ELF-1 (cell line): ENCODE data around the gene CEP85.

ENCODE experiments used
- DNase-seq: peaks from one replicate; pipeline ENCODE4 v3.0.0-alpha.2; 2016; ENCODE audit warnings: low read depth, low spot score

The CEP85 gene, protein sequence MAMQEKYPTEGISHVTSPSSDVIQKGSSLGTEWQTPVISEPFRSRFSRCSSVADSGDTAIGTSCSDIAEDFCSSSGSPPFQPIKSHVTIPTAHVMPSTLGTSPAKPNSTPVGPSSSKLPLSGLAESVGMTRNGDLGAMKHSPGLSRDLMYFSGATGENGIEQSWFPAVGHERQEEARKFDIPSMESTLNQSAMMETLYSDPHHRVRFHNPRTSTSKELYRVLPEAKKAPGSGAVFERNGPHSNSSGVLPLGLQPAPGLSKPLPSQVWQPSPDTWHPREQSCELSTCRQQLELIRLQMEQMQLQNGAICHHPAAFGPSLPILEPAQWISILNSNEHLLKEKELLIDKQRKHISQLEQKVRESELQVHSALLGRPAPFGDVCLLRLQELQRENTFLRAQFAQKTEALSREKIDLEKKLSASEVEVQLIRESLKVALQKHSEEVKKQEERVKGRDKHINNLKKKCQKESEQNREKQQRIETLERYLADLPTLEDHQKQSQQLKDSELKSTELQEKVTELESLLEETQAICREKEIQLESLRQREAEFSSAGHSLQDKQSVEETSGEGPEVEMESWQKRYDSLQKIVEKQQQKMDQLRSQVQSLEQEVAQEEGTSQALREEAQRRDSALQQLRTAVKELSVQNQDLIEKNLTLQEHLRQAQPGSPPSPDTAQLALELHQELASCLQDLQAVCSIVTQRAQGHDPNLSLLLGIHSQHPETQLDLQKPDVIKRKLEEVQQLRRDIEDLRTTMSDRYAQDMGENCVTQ

DNA sequence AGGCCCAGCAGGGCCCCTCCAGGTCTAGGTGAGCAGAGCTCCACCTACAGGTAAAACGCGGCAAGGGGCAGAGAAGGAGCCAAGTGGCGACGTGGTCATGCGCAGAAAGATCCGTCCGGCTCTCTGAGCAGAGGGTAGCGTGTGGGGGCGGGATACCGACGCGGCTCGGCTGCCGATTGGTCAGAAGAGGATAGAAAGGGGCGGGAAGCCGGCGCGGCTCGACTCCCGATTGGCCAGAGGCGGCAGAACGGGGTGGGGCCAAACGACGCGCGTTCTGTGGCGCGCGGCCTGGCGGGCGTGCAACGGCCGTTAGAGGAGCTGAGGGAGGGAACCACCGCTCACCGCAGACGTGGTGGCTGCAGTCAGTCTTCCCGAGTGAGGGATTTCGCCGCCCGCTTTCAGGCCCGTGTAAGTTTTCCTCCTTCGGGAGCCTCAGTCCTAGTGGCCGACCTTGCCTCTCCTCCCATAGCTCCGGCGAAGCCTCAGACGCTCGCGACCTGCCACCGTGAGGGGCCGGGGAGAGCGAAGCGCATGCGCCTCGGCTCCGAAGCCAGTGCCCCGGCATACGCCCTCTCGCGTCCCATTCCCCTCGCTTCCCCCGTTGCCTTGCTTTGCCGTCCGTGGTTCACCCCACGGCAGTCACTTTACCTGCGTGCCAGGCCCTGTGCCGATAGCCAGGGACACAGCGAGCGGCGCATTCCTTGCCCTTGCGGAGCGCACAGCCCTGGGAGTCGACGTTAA lies at the start of gene CEP85:
TSS of gene CEP85 (plus strand) at position 298 of the 741 bp plus-strand sequence. CDS start 5,584 bp downstream, outside the sequence.
- peak; percentile 99 for DNase-seq

- DNase-seq, result no peak
Measured at GRCh38 chr1:26184883-26185282, 49.1 kb upstream of the CEP85 start.

- DNase-seq, result no peak
Measured at GRCh38 chr1:26187882-26188281, 46.1 kb upstream of the CEP85 start.

DNA sequence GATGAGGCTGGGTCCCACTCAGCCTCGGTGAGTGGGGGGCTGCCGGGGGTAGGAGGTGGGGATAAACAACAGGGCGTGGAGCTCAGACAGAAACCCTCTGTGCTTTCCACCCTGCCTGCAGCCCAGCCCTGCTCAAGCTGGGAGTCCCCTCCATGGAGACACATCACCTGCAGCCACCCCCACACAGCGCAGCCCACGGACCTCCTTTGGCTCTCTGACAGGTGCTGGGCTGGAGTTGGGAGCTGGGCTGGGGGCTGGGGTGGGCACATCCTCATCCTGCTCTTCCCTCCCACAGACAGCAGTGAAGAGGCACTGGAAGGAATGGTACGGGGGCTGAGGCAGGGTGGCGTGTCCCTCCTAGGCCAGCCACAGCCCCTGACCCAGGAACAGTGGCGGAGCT lies 45.5 kb upstream of the CEP85 start:
- no peak for DNase-seq

DNA sequence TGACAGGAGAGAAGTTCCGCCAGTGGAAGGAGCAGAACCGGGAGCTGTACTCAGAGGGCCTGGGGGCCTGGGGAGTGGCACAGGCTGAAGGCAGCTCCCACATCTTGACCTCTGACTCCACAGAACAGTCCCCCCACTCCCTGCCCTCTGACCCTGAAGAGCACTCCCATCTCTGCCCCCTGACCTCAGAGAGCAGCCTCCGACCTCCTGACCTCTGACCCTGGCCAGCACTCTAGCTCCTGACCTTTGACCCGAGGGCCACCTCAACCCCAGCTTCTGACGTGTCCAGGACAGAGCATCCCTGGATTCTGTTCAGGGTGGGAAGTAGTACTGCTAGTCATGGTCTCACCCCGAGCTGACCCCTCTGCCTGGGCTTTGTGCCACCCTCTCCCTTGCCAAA lies 44.7 kb upstream of the CEP85 start:
- DNase-seq, result no peak

DNA sequence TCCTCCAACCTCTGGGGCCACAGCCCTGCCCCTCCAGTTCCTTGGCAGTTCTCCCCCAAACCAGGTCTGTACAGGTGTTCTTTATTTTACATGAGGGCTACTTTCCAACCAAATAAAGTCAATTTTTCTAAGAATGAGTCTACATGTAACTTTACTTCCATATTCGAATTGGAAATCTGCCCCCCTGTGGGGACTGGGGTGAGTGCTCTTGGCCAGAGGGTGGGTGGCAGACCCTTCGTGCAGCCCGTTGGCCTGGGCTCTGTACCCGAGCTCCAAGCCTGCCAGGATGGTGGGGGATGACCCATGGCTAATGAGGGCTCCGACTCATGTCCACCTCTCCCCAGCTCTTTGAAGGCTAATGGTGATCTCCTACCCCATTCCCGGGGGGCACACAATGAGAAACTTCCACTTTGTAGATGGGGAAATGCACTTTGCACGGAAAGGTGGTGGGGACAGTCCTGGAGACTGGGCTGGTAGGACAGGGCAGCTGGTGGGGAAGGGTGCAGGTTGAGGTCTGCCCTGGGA lies 44.2 kb upstream of the CEP85 start:
- DNase-seq, result no peak

DNA sequence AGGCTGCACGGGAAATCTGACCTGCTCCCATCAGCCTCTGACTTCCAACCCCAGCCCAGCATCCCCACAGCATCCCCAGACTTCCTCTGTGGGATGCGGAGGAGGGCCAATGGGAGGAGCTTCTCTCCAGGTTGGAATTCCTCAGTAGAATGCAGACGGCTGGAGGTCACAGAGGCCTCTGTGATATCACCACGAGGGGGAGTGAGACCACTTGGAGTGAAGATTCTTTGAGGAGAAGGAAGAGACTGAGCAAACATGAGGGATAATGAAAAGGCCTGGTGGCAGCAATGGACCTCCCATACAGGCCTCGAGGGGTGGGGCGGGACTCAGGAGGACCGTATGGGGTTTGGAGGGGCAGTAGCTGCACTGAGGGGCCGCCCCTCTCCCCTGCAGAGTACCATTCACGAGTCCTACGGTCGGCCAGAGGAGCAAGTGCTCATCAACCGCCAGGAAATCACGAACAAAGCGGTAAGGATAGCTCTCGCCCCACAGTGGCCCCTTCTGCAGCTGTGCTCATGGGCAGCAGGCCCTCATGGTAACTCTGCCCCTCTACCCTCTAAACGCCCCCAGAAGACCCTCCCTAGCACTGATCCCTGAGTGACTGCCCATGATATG lies 43.5 kb upstream of the CEP85 start, which contains the start of gene CATSPER4:
TSS of gene CATSPER4 (plus strand) at position 230 of the 615 bp plus-strand sequence. CDS start at position 256, 26 bp downstream.
- peak; percentile 93 for DNase-seq

GRCh38 chr1:26191739-26192138 lies 42.3 kb upstream of the CEP85 start:
- no peak for DNase-seq

DNA sequence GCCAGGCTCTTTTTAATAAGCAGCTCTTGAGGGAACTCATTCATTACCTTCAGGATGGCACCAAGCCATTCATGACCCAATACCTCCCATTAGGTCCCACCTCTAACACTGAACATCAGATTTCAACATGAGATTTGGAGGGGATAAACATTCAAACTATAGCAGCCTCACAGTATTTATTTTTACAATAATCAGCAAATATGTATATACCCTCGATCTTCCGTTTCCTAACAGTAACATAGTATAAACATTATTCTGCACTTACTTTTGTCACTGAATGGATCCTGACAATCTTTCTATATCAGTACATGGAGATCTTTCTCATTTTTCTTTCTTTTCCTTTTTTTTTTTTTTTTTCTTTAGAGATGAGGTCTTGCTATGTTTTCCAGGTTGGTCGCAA lies 38.2 kb upstream of the CEP85 start:
- no peak for DNase-seq

DNA sequence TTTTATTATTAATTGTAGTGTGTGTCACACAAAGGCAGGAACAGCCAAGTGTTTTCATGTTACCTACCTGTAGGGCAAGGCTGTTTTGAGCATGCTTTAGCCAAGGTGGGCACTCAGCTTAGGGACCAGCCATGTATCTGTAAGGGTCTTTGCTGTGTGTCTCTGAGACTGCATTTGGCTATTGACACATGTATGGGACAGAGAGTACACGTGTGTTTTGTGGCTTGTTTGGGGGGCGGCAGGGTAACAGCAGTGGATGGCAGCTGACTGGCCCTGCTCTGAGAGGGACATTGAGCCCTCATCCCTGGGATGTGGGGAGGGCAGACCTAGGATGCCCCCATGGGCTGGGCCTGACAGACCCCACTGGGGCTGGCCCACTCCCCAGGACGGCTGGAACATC lies 36.7 kb upstream of the CEP85 start:
- no peak for DNase-seq

DNA sequence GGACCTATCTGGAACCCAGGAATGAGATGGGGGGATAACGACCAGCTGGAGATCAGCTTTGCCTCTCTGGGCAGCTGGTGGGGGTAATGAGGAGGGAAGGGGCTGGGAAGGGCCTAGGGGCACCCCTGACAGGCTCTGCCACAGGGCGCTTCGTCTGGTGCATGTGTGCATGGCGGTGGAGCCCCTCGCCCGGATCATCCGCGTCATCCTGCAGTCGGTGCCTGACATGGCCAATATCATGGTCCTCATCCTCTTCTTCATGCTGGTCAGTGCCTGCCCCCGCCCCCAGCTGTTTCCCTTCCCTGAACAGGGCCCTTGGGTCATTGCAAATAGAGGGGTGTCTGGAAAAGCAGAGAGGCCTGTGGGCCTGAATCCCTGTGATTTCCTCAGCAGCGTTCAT lies 36.2 kb upstream of the CEP85 start:
- no peak for DNase-seq

DNA sequence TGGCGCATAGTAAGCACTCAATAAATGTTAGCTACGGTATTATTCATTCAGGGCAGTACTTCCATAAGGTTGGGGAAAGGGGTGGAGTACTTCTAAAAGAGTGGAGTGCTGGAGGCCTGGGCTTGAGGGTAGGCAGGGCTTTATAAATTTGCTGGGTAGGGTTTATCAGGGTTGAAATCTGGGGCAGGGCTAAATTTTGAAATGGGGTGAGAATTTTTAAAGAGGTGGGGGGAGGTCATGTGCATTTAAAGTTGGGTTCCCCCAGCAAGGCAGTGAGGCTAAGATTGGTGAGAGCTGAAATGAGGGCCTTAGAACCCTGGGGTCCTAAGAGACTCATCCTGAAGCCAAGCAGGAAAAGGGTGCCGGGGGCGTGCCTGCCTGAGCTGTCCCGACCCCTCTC lies 33.6 kb upstream of the CEP85 start:
- no peak for DNase-seq

DNA sequence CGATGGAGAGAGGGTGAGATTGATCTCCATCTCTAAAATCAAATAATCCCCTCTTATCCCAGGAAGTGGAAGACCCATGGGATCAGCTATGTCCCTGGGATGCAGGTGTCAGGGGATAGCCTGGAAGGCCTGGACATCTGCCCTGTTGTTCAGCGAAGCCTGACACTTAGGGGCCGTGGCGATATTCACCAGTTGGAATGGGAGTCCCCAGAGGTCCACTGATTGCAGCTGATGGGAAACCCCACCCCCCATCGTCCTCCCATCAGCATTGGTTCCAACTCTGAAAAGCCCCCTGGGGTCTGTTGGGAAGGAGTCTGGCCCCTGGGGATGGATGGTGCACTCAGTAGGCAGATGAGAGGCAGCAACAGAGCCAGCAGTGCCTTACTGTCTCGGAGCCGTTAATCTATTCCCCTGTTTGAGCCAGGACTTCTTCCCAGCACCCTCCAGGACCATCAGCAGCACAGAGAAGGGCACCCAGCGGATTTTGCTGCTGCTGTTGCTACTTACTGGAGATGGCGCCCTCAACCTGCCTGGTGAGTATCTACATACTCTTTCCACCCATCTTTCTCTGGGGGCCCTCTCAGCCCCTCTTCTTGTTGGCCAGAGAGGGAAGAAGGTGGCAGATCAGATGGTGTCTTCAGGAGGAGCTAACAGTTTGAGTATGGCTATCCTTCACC lies 30.2 kb upstream of the CEP85 start:
- peak; percentile 10 for DNase-seq

GRCh38 chr1:26210147-26210870 lies 23.7 kb upstream of the CEP85 start:
- no peak for DNase-seq

DNA sequence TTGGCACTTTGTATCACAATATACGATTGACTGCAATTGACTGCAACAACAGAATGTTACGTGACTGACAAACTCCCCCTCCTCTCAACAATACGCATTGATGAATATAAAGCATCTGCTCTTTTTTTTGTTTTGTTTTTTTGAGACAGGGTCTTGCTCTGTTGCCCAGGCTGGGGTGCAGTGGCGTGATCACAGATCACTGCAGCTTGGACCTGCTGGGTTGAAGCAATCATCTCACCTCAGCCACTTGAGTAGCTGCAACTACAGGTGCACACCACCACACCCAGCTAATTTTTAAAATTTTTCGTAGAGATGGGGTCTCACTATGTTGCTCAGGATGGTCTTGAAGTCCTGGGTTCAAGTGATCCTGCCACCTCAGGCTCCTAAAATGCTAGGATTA lies 21.3 kb upstream of the CEP85 start:
- no peak for DNase-seq

GRCh38 chr1:26213335-26213905 lies 20.6 kb upstream of the CEP85 start:
- DNase-seq, result peak; percentile 14

DNA sequence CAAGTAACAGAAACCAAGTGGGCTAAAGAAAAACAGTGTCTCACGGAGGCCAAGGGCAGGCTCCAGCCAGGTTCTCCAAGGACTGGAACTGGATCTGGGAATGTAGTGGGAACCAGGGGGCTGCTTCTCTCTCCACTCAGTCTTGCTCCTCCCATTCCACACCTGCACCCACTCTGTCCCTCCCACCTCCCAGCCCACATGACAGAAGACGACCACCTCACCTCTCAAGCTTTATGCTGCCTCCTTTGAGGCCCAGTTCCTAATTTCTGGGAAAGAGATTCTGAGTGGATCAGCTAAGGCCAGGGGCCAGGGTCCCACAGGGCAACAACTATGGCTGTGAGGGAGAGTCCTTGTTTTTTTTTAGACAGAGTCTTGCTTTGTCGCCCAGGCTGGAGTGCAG lies 18.8 kb upstream of the CEP85 start:
- DNase-seq, result no peak

DNA sequence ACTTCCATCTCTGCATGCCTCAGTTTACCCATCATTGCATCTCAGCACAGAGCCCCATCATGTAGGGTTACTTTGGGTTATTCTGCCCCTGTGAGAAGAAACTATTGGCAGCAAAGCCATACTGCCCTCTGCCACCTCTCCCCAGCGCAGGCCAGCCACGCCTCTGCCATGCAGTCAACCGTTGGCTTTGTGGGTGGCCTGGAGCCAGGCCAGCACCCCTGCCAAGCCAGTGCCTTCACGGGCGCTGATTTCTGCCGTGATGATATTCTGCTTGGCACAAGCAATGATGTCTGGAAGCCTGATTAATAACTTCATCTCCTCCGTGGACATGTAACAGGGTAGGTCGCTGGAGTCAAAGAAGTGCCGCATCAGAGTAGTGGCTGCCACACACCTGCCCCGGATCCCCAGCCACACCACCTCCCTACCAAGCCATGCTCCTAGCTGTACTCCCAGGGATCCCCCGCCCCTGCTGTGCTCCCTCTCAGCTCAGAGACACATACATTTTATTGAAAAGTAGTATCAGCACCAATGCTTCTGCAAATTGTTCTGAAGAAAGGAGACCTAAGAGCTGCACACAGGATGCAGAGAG lies 15.0 kb upstream of the CEP85 start:
- DNase-seq, result no peak

DNA sequence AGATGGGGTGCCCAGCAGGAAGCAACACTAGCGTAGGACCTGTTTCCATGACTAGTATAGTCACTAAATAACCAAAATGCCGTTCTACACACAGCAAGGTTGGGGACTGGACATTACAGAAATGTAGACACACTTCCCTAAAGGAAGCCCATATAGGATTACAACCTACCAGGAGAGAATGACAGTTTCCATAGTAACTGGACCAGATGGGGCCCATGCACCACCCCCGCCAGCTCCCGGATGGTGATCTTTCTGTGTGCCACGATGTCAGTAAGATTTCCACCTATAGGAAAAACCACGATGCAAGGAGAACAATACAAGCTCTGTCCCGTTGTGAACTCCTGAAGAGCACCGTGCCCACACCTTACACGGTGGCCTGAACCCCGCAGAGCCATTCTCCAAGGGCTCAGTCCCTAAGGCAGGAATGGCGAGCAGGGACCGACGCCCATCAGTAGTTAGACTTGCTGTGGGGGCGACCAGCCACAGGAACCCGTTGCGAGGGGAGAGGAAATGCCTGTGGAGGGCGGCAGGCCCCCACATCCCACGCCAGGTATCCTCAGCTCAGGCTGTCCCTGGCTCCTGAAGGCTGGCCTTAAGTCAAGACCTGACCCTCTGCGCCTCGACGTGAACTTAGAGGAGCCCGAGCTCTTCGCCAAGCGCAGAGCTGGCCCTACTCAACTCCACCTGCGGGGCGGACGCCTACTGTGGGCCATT lies 13.6 kb upstream of the CEP85 start:
- peak; percentile 12 for DNase-seq
